ENCODE results near the gene WDR88. TPM values are rescaled to one million over a fixed set of nuclear protein-coding genes. Genes with fewer than 3 reads are reported as not detected.

The WDR88 gene
- total and polyA plus RNA-seq, 10 of the 15 experiments (the other 5 are each of a cell fraction or from before 2014, with no cell fraction given): 0.19 to 0.34 TPM; not detected in 8

DNA sequence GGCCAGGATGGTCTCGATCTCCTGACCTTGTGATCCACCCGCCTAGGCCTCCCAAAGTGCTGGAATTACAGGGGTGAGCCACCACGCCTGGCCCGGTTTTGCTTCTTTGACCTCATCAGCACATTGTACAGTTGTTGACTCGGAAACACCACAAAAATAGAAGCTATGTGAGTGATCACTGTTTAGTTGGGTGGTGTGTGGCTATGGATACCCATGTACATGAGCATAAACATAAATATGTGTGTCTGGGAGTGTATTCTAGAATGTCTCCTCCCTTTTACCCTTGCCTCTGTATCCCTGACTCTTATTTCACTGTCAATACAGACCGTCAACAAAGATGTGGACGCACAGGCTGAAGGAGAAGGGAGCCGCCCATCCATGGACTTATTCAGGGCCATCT, 14.4 kb upstream of the WDR88 start:
- FAIRE-seq: no peak
- no TSS peak for BruUV-seq (replicated peaks)
- ChIA-PET RAD21 (ENCODE audit: unreplicated experiment) (interaction anchor here (0.6 kb wide), 1 partner anchor 139 kb away, joined by 3 read pairs; no protein-coding TSS in a partner anchor), CTCF (interaction anchor here (1.0 kb wide), 2 partner anchors 118 to 129 kb away, joined by 3 read pairs; no protein-coding TSS in a partner anchor), SMC1A (ENCODE audit: uncharacterized antibody, unreplicated experiment) (interaction anchor here (0.6 kb wide), 1 partner anchor 39 kb away, joined by 4 read pairs; no protein-coding TSS in a partner anchor), POLR2A (no interaction called here)
- H3K36me3 ChIP-seq (ENCODE audit: control insufficient read depth in 2 of 2, insufficient read depth in 2 of 2, low read length in 1 of 2): peaks cover 4 to 18% of the 10 kb centered on the region in 2 experiments
- no peak for TF ChIP-seq HDAC6 (IDR thresholded peaks at IDR 0.05; ENCODE audit: unreplicated experiment)
- no peak for TF ChIP-seq ZNF622 (IDR thresholded peaks at IDR 0.05)
- no peak for TF ChIP-seq ZZZ3 (IDR thresholded peaks at IDR 0.05; ENCODE audit: control insufficient read depth, insufficient read length, low read depth)
- TF ChIP-seq, protein P1, sequence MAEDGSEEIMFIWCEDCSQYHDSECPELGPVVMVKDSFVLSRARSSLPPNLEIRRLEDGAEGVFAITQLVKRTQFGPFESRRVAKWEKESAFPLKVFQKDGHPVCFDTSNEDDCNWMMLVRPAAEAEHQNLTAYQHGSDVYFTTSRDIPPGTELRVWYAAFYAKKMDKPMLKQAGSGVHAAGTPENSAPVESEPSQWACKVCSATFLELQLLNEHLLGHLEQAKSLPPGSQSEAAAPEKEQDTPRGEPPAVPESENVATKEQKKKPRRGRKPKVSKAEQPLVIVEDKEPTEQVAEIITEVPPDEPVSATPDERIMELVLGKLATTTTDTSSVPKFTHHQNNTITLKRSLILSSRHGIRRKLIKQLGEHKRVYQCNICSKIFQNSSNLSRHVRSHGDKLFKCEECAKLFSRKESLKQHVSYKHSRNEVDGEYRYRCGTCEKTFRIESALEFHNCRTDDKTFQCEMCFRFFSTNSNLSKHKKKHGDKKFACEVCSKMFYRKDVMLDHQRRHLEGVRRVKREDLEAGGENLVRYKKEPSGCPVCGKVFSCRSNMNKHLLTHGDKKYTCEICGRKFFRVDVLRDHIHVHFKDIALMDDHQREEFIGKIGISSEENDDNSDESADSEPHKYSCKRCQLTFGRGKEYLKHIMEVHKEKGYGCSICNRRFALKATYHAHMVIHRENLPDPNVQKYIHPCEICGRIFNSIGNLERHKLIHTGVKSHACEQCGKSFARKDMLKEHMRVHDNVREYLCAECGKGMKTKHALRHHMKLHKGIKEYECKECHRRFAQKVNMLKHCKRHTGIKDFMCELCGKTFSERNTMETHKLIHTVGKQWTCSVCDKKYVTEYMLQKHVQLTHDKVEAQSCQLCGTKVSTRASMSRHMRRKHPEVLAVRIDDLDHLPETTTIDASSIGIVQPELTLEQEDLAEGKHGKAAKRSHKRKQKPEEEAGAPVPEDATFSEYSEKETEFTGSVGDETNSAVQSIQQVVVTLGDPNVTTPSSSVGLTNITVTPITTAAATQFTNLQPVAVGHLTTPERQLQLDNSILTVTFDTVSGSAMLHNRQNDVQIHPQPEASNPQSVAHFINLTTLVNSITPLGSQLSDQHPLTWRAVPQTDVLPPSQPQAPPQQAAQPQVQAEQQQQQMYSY (CRISPR knock-in tag; IDR thresholded peaks at IDR 0.05): no peak
- in situ Hi-C loops (cut with MboI) (loop anchor here (5.0 kb wide), 1 partner anchor 140 kb away; no protein-coding TSS in a partner anchor), intact Hi-C loops (cut with micrococcal nuclease; ENCODE audit: unreplicated experiment) (no loop called here)
- H3K9me3 ChIP-seq (replicated peaks; ENCODE audit: control insufficient read depth, insufficient read depth, low read length): no peaks in the 10 kb centered on the region
- no peaks in the 10 kb centered on the region for H3K4me1 ChIP-seq (ENCODE audit: control insufficient read depth, insufficient read depth, low read length)
- H2AFZ ChIP-seq (ENCODE audit: control insufficient read depth, low read depth, low read length): no peak overlapping the region
- H4K20me1 ChIP-seq (ENCODE audit: control insufficient read depth, insufficient read depth): no peaks in the 10 kb centered on the region
- 98% methylated on average over 8 of the region's 8 CpGs for WGBS (ENCODE audit: insufficient coverage, insufficient replicate concordance, low lambda C conversion rate, missing lambda C conversion rate)
- no peak overlapping the region for H3K4me2 ChIP-seq (ENCODE audit: control insufficient read depth, insufficient read depth)
- H3K27me3 ChIP-seq (replicated peaks in 1 of 2; ENCODE audit: control insufficient read depth in 2 of 2, insufficient read depth in 2 of 2, low read length in 1 of 2): no peaks in the 10 kb centered on the region
- H3K27ac ChIP-seq (ENCODE audit: control insufficient read depth, insufficient read depth): no peak overlapping the region
- H3K4me3 ChIP-seq: no peak overlapping the region
- no peak overlapping the region for H3K9ac ChIP-seq (ENCODE audit: control insufficient read depth, insufficient read depth, low read length)
- no peaks in the 10 kb centered on the region for H3K79me2 ChIP-seq (ENCODE audit: control insufficient read depth, insufficient read depth, low read length)
- no peak for DNase-seq (ENCODE audit: low read depth, low spot score)
- no peak for ATAC-seq

All from GM12878 (cell line).